Upper lobe of right lung (tissue), 1 donor: ENCODE results near the gene TMEM178A. TPM values are rescaled to one million over a fixed set of nuclear protein-coding genes. Genes with fewer than 3 reads are reported as not detected.
A peak's percentile ranks its signal among the peaks of the same experiment; 100 is the strongest.

Experiments
- ATAC-seq: fragments of 200-7000 bp; cut with Tn5 transposase; one replicate; pipeline ENCODE4 v1.9.1; 2020; ENCODE audit warnings: mild to moderate bottlenecking, moderate library complexity
- DNase-seq: peaks from one replicate; pipeline ENCODE4 v3.0.0-alpha.2; 2020
- H3K27ac ChIP-seq: fragments of 200-600 bp; one replicate; pipeline ENCODE4 v1.8.0; 2022
- H3K27me3 ChIP-seq: fragments of 200-600 bp; one replicate; pipeline ENCODE4 v1.8.0; 2022; ENCODE audit warnings: mild to moderate bottlenecking
- H3K36me3 ChIP-seq: fragments of 200-600 bp; one replicate; pipeline ENCODE4 v1.8.0; 2022
- H3K4me1 ChIP-seq: fragments of 200-600 bp; one replicate; pipeline ENCODE4 v1.8.0; 2022
- H3K4me3 ChIP-seq: fragments of 200-600 bp; one replicate; pipeline ENCODE4 v1.8.0; 2022; ENCODE audit warnings: mild to moderate bottlenecking
- H3K9me3 ChIP-seq: fragments of 200-600 bp; one replicate; pipeline ENCODE4 v1.8.0; 2022
- CTCF ChIP-seq: fragments of 200-600 bp; IDR thresholded peaks from one replicate; pipeline ENCODE4 v1.8.0; 2022; ENCODE audit warnings: antibody characterized with exemption
- intact Hi-C: fragments of 100-400 bp; cut with DNase I; formaldehyde crosslinking; loops from one replicate; pipeline ENCODE4 v1.11.0; 2022
- total RNA-seq: library from RNA; stranded (reverse); fragmentation: NEBNext Ultra II Directional; extraction: Animal tissue kit (Norgen Biotek cat#: 25700); gene quantifications from one replicate; pipeline ENCODE4 v1.2.1, GENCODE V29; 2021
- donor health status: DM: no; HTN: yes; CAD: no; lungs with severe emphysema.

TMEM178A gene
- total RNA-seq, 1 donor from 2014 or later, result 9.5 TPM

- ATAC-seq (no peak), DNase-seq (no peak)
- Histone ChIP-seq H3K27me3 (peaks cover 13% of the 10 kb centered on the region), H3K36me3 (no peaks in the 10 kb centered on the region), H3K4me1 (peaks cover 7% of the 10 kb centered on the region), H3K27ac (no peak overlapping the region), H3K9me3 (no peaks in the 10 kb centered on the region), H3K4me3 (no peak overlapping the region)
- intact Hi-C loops, result no loop called here
- TF ChIP-seq CTCF, result no peak
These were observed 1.4 kb upstream of the TMEM178A start for GRCh38 chr2:39664232-39664887.

- ATAC-seq (no peak), DNase-seq (no peak)
- no peak overlapping the region for H3K4me3 ChIP-seq
- no peak for TF ChIP-seq CTCF
- H3K9me3 ChIP-seq, result no peaks in the 10 kb centered on the region
- H3K27ac ChIP-seq, result no peak overlapping the region
- peaks cover 7% of the 10 kb centered on the region for H3K4me1 ChIP-seq
- H3K36me3 ChIP-seq, result no peaks in the 10 kb centered on the region
- intact Hi-C loops, result no loop called here
- peaks cover 13% of the 10 kb centered on the region for H3K27me3 ChIP-seq
These were observed 677 bp upstream of the TMEM178A start for GRCh38 chr2:39664888-39665591.

- no peak for DNase-seq
- H3K36me3 ChIP-seq, result no peaks in the 10 kb centered on the region
- H3K4me1 ChIP-seq, result peaks cover 7% of the 10 kb centered on the region
- ATAC-seq, result no peak
- H3K4me3 ChIP-seq, result peak overlapping the region; percentile 51
- no peak for TF ChIP-seq CTCF
- no peak overlapping the region for H3K27ac ChIP-seq
- H3K27me3 ChIP-seq, result peaks cover 13% of the 10 kb centered on the region
- intact Hi-C loops, result no loop called here
- no peaks in the 10 kb centered on the region for H3K9me3 ChIP-seq
These were observed 879 bp downstream of the TMEM178A start for GRCh38 chr2:39666491-39667101.

GRCh38 chr2:39667104-39667885 is 1.6 kb downstream of the TMEM178A start:
- TF ChIP-seq CTCF, result no peak
- no peaks in the 10 kb centered on the region for H3K36me3 ChIP-seq
- H3K4me3 ChIP-seq, result peak overlapping the region; percentile 51
- no peaks in the 10 kb centered on the region for H3K9me3 ChIP-seq
- DNase-seq (no peak), ATAC-seq (no peak)
- H3K4me1 ChIP-seq, result peaks cover 7% of the 10 kb centered on the region
- intact Hi-C loops, result no loop called here
- peaks cover 13% of the 10 kb centered on the region for H3K27me3 ChIP-seq
- no peak overlapping the region for H3K27ac ChIP-seq

- Histone ChIP-seq H3K4me3 (no peak overlapping the region), H3K27ac (no peak overlapping the region), H3K4me1 (peaks cover 7% of the 10 kb centered on the region), H3K9me3 (no peaks in the 10 kb centered on the region), H3K27me3 (peaks cover 13% of the 10 kb centered on the region), H3K36me3 (no peaks in the 10 kb centered on the region)
- TF ChIP-seq CTCF, result no peak
- intact Hi-C loops, result no loop called here
- ATAC-seq, result no peak
- DNase-seq, result no peak
These were observed 2.2 kb downstream of the TMEM178A start for GRCh38 chr2:39667886-39668276.
